GM10248 (cell line): ENCODE measurements around the gene CCDC32.

ENCODE experiments used
- CTCF ChIA-PET: fragments of 300-600 bp; sonication (Branson Sonifier 250); formaldehyde crosslinking; extraction: SDS; loops from one replicate; lab custom pipeline; 2021; ENCODE audit warnings: antibody characterized with exemption; lab: Yijun Ruan, JAX
- POLR2A ChIA-PET: fragments of 350-650 bp; sonication (Branson Sonifier 250); formaldehyde crosslinking; extraction: SDS; loops from one replicate; lab custom pipeline; 2020; ENCODE audit warnings: antibody characterized with exemption; lab: Yijun Ruan, JAX
- DNase-seq: peaks from one replicate; pipeline ENCODE4 v3.0.0; 2012; ENCODE audit errors: extremely low spot score
- TF ChIP-seq, protein P1 (sequence below): IDR thresholded peaks from 2 replicates; pipeline ENCODE4 v1.5.1; 2012; ENCODE audit warnings: mild to moderate bottlenecking, low read depth; ENCODE audit errors: extremely low read depth, missing control alignments, control extremely low read depth

The CCDC32 gene

DNA sequence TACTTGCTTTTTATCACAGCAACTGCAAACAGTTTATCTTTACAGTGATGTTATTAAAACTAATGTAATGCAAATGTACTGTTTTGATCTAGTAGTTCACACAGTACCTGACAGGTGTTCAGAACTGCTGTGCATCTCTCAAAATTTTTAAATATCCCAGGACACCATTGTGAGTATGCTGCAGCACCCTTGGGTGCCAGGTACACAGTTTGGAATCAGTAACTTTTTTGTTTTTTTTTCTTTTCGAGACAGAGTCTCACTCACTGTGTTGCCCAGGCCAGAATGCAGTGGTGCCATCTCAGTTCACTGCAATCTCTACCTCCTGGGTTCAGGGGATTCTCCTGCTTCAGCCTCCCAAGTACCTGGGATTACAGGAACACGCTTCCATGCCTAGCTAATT, 32.2 kb upstream of the CCDC32 start:
- TF ChIP-seq, protein P1, sequence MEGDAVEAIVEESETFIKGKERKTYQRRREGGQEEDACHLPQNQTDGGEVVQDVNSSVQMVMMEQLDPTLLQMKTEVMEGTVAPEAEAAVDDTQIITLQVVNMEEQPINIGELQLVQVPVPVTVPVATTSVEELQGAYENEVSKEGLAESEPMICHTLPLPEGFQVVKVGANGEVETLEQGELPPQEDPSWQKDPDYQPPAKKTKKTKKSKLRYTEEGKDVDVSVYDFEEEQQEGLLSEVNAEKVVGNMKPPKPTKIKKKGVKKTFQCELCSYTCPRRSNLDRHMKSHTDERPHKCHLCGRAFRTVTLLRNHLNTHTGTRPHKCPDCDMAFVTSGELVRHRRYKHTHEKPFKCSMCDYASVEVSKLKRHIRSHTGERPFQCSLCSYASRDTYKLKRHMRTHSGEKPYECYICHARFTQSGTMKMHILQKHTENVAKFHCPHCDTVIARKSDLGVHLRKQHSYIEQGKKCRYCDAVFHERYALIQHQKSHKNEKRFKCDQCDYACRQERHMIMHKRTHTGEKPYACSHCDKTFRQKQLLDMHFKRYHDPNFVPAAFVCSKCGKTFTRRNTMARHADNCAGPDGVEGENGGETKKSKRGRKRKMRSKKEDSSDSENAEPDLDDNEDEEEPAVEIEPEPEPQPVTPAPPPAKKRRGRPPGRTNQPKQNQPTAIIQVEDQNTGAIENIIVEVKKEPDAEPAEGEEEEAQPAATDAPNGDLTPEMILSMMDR: no peak
- ChIA-PET POLR2A (no interaction called here), CTCF (no interaction called here)
- no peak for DNase-seq

DNA sequence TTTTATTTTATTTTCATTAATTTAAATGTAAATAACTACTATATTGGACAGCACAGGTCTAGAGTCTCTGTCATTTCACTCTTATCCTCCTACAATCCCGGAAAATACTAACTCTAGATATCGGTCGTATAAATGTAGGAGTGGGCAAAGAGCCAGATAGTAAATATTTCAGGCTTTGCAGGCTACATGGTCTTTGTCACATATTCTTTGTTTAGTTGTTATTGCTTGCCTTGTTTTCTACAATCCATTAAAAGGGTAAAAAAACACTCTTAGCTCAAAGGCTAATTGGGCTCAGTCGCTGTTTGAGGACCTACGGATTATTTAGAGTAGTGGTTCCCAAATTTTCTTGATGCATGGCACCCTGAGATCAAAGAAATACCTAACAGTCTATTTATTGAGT, 30.9 kb upstream of the CCDC32 start:
- POLR2A ChIA-PET: no interaction called here
- CTCF ChIA-PET: interaction anchor here (1.2 kb wide), 1 partner anchor 76 kb away, joined by 3 read pairs; no protein-coding TSS in a partner anchor
- TF ChIP-seq, protein P1: no peak
- DNase-seq: no peak

DNA sequence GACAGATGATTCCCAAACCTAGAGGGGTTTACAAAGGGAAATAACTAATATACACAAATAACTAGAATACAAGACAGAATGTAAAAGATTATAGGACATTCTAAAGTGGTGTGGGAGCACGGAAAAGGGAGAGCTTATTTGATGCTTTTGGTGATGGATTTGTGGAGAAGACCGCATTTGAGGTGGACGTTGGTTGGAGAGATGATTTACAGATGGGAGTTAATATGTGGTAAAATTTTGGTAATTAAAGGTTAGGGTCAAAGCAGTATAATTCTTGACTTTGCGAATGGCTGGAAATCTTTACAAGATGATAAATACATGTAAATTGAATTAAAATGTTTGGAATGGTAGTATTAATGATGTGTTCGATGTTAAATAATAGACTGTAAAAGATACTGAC, 30.4 kb upstream of the CCDC32 start:
- ChIA-PET CTCF (interaction anchor here (1.1 to 1.6 kb wide), 4 partner anchors 11 to 299 kb away, joined by 3 to 5 read pairs (median 3); partner anchors contain the start of gene VPS18), POLR2A (no interaction called here)
- no peak for DNase-seq
- TF ChIP-seq, protein P1: no peak

DNA sequence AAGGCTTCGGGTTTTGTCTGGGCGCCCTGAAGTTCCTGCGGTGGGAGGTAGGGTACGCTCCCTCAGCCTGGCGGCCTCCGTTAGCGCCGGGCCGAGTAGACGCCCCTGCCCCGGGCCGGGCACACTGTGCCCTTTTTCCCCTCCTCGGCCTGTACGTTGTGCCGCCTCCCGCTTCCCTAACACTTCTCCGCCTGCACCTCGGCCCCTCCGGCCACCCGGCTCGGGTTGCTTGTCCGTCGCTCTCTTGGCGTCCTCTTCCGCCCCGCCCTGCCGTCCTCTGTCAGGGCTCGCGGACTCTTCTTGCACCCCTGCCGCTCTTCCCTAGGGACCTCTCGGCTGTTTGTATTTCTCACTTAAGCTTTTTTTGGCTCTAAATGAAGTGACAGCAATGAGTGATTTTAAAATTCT, 29.6 kb upstream of the CCDC32 start:
- CTCF ChIA-PET: interaction anchor here (1.1 to 2.1 kb wide), 5 partner anchors 12 to 300 kb away, joined by 3 to 5 read pairs (median 3); partner anchors contain the start of gene VPS18
- POLR2A ChIA-PET: no interaction called here
- TF ChIP-seq, protein P1: peak; percentile 2
- DNase-seq: peak; percentile 71

DNA sequence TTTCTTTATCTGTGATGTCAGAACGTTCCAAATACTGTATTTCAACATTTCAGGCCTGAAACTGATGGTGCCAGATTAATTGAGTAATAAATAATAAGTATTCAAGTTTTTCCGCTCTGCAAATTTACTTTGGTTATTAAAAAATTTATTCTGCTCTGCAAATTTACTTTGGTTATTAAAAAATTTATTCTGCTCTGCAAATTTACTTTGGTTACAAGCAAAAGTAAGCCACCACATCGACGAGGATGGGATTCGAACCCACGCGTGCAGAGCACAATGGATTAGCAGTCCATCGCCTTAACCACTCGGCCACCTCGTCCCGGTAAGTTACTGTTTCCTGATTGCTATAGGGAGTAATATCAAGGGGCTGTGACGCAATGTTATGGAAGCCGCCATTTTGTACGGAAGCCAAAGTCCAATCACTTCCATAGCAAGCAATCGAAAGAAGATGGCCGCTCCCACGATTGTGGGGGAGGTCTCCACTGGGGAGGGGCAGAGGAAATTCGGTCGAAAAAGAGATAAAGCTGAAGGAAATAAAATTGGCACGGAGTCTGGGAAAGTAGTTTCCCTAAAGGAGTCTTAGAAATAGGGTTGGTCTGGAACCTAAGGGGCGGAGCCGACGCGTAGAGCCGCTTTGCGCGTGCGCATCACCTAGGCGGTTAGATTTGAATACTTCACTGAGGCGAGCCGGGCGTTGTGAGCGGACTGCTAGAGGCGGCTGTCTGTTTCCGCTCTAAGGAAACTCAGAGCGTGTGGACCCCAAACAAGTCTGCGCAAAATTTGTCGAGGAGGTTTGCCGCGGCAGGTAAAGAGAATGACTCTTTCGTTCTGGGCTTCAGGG, 29.0 kb upstream of the CCDC32 start, which contains the start of gene KNL1:
Gene KNL1, plus strand, starts transcription at position 662 of the 841 bp plus-strand sequence. CDS start 8,683 bp downstream, outside the sequence.
- CTCF ChIA-PET: interaction anchor here (1.1 to 2.1 kb wide), 5 partner anchors 10 to 300 kb away, joined by 3 to 5 read pairs (median 4); partner anchors contain the start of gene VPS18
- peak; percentile 87 for DNase-seq
- POLR2A ChIA-PET: no interaction called here
- TF ChIP-seq, protein P1: no peak

DNA sequence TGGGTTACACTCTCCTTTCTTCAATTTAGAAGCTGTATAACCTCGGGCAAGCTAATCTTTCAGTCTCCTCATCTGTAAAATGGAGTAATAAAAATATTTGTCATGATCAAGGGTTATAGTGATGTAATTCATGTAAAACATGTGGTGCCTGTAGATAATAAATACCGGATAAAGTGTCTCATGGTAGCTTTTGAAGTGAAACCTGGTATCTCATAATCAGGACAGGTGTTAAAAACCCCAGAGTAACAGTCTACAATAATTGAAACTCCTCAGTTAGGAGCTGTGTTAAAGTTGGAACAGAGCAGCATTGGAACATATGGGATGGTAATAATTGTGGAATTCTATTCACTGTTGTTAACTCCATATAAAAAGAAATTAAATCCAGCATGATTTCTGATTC, 28.3 kb upstream of the CCDC32 start:
- DNase-seq: no peak
- ChIA-PET CTCF (interaction anchor here (1.3 to 2.1 kb wide), 2 partner anchors 10 to 28 kb away, joined by 4 to 5 read pairs; no protein-coding TSS in a partner anchor), POLR2A (no interaction called here)
- TF ChIP-seq, protein P1: no peak
